Hepatocyte (in vitro differentiated cells): ENCODE data around the gene HRH3. TPM values are rescaled to one million over a fixed set of nuclear protein-coding genes. Genes with fewer than 3 reads are reported as not detected.

ENCODE experiments used
- DNase-seq: peaks from one replicate; pipeline ENCODE4 v3.0.0-alpha.2; 2016; ENCODE audit warnings: low spot score
- H2AFZ ChIP-seq: fragments of 200-600 bp; sonication (generic); 2 replicates; pipeline ENCODE4 v1.6.0; 2016; ENCODE audit warnings: antibody characterized with exemption, mild to moderate bottlenecking
- H3K27ac ChIP-seq: fragments of 200-600 bp; sonication (generic); 2 replicates; pipeline ENCODE4 v1.5.1; 2016; ENCODE audit warnings: mild to moderate bottlenecking
- H3K27me3 ChIP-seq: fragments of 200-600 bp; sonication (generic); 2 replicates; pipeline ENCODE4 v1.6.1; 2016
- H3K36me3 ChIP-seq: fragments of 200-600 bp; sonication (generic); replicated peaks from 2 replicates; pipeline ENCODE4 v1.5.1; 2016; ENCODE audit warnings: low read depth; ENCODE audit not compliant: insufficient read depth
- H3K4me1 ChIP-seq: fragments of 200-600 bp; sonication (generic); 2 replicates; pipeline ENCODE4 v1.5.1; 2016; ENCODE audit warnings: mild to moderate bottlenecking, moderate library complexity; ENCODE audit not compliant: insufficient read depth
- H3K4me2 ChIP-seq: fragments of 200-600 bp; sonication (generic); 2 replicates; pipeline ENCODE4 v1.6.0; 2016
- H3K4me3 ChIP-seq: fragments of 200-600 bp; sonication (generic); 2 replicates; pipeline ENCODE4 v1.5.1; 2016; ENCODE audit warnings: mild to moderate bottlenecking
- H3K79me2 ChIP-seq: fragments of 200-600 bp; sonication (generic); 2 replicates; pipeline ENCODE4 v1.6.0; 2017; ENCODE audit warnings: mild to moderate bottlenecking
- H3K9me2 ChIP-seq: fragments of 200-600 bp; sonication (generic); replicated peaks from 2 replicates; pipeline ENCODE4 v1.6.0; 2017; ENCODE audit warnings: mild to moderate bottlenecking; ENCODE audit not compliant: insufficient read depth
- H3K9me3 ChIP-seq: fragments of 200-600 bp; sonication (generic); 2 replicates; pipeline ENCODE4 v1.5.1; 2016; ENCODE audit warnings: low read depth, mild to moderate bottlenecking
- H4K20me1 ChIP-seq: fragments of 200-600 bp; sonication (generic); 2 replicates; pipeline ENCODE4 v1.6.0; 2016; ENCODE audit warnings: mild to moderate bottlenecking; ENCODE audit not compliant: insufficient read depth, poor library complexity, severe bottlenecking
- CTCF ChIP-seq: fragments of 200-600 bp; sonication (generic); IDR thresholded peaks from 2 replicates; pipeline ENCODE4 v1.5.1; 2016; ENCODE audit warnings: antibody characterized with exemption, mild to moderate bottlenecking; ENCODE audit not compliant: poor library complexity
- EZH2 ChIP-seq: fragments of 200-600 bp; sonication (generic); IDR thresholded peaks from 2 replicates; pipeline ENCODE4 v1.6.1; 2016; ENCODE audit warnings: antibody characterized with exemption, mild to moderate bottlenecking, borderline replicate concordance
- EZH2phosphoT487 ChIP-seq: fragments of 200-600 bp; sonication (generic); IDR thresholded peaks from one replicate; pipeline ENCODE4 v1.6.1; 2018; ENCODE audit warnings: antibody characterized with exemption, mild to moderate bottlenecking, low read depth, moderate library complexity; ENCODE audit not compliant: unreplicated experiment, severe bottlenecking
- WGBS: methylation state at CpG from one replicate; pipeline ENCODE4 v1.1.6; 2016; ENCODE audit warnings: low lambda C conversion rate; ENCODE audit errors: missing lambda C conversion rate; 5-methylcytosine and 5-hydroxymethylcytosine counted together
- polyA plus RNA-seq: library from polyadenylated mRNA; unstranded; fragments of >200 nt; fragmentation: Nextera tagmentation; extraction: Ambion mirVana; gene quantifications from 2 replicates; pipeline ENCODE4 v1.2.1, GENCODE V29; 2016
- total RNA-seq: library from RNA; depleted of rRNA; stranded (reverse); fragments of >200 nt; gene quantifications from 2 replicates; pipeline ENCODE4 v1.2.3, GENCODE V29; 2014

The HRH3 gene
- total and polyA plus RNA-seq, 2 experiments from 2014 or later, result not detected

GRCh38 chr20:62241506-62241905, 21.4 kb upstream of the HRH3 start:
- no peak overlapping the region for H3K4me3 ChIP-seq
- peaks cover 10% of the 10 kb centered on the region for H3K4me1 ChIP-seq
- H3K4me2 ChIP-seq, result no peak overlapping the region
- no peak for DNase-seq
- 92% methylated on average over 10 of the region's 10 CpGs for WGBS
- no peaks in the 10 kb centered on the region for H3K9me3 ChIP-seq
- no peaks in the 10 kb centered on the region for H3K36me3 ChIP-seq
- H2AFZ ChIP-seq, result no peak overlapping the region
- H4K20me1 ChIP-seq, result peaks cover 74% of the 10 kb centered on the region
- H3K79me2 ChIP-seq, result peaks cover 79% of the 10 kb centered on the region
- H3K27ac ChIP-seq, result no peak overlapping the region
- no peaks in the 10 kb centered on the region for H3K9me2 ChIP-seq
- H3K27me3 ChIP-seq, result no peaks in the 10 kb centered on the region
- TF ChIP-seq CTCF (no peak), EZH2phosphoT487 (no peak), EZH2 (no peak)

- no peak overlapping the region for H3K27ac ChIP-seq
- peaks cover 61% of the 10 kb centered on the region for H4K20me1 ChIP-seq
- H3K4me2 ChIP-seq, result peak overlapping the region; percentile 94
These were observed 20.1 kb upstream of the HRH3 start for GRCh38 chr20:62240020-62240685.

GRCh38 chr20:62239278-62239879, 19.3 kb upstream of the HRH3 start:
- H3K4me3 ChIP-seq, result peak overlapping the region; percentile 81
- 45% methylated on average over 23 of the region's 23 CpGs for WGBS
- peaks cover 10% of the 10 kb centered on the region for H3K4me1 ChIP-seq
- no peak overlapping the region for H2AFZ ChIP-seq
- no peaks in the 10 kb centered on the region for H3K36me3 ChIP-seq
- TF ChIP-seq EZH2, result no peak
- TF ChIP-seq EZH2phosphoT487, result no peak
- no peak for TF ChIP-seq CTCF
- peaks cover 58% of the 10 kb centered on the region for H3K79me2 ChIP-seq
- peaks cover 54% of the 10 kb centered on the region for H4K20me1 ChIP-seq
- H3K27me3 ChIP-seq, result no peaks in the 10 kb centered on the region
- peak overlapping the region; percentile 91 for H3K27ac ChIP-seq
- DNase-seq, result no peak
- peak overlapping the region; percentile 94 for H3K4me2 ChIP-seq
- H3K9me3 ChIP-seq, result no peaks in the 10 kb centered on the region
- H3K9me2 ChIP-seq, result no peaks in the 10 kb centered on the region

More at GRCh38 chr20:62240020-62240685, 20.1 kb upstream of the HRH3 start:
- H3K4me1 ChIP-seq, result peaks cover 10% of the 10 kb centered on the region
- DNase-seq, result no peak
- WGBS, result 95% methylated on average over 13 of the region's 13 CpGs
- H3K27me3 ChIP-seq, result no peaks in the 10 kb centered on the region
- no peaks in the 10 kb centered on the region for H3K9me2 ChIP-seq
- no peak overlapping the region for H3K4me3 ChIP-seq
- H2AFZ ChIP-seq, result no peak overlapping the region
- no peaks in the 10 kb centered on the region for H3K36me3 ChIP-seq
- no peaks in the 10 kb centered on the region for H3K9me3 ChIP-seq
- TF ChIP-seq EZH2 (no peak), CTCF (no peak), EZH2phosphoT487 (no peak)
- peaks cover 65% of the 10 kb centered on the region for H3K79me2 ChIP-seq
